GM19099 (cell line): Measurements from ENCODE around the gene ZBTB18.

Experiments used
- POLR2A ChIP-seq: IDR thresholded peaks from 3 replicates; pipeline ENCODE4 v1.6.1; 2011; ENCODE audit warnings: low read depth; ENCODE audit not compliant: insufficient read length; ENCODE audit errors: extremely low read depth

The ZBTB18 gene

DNA sequence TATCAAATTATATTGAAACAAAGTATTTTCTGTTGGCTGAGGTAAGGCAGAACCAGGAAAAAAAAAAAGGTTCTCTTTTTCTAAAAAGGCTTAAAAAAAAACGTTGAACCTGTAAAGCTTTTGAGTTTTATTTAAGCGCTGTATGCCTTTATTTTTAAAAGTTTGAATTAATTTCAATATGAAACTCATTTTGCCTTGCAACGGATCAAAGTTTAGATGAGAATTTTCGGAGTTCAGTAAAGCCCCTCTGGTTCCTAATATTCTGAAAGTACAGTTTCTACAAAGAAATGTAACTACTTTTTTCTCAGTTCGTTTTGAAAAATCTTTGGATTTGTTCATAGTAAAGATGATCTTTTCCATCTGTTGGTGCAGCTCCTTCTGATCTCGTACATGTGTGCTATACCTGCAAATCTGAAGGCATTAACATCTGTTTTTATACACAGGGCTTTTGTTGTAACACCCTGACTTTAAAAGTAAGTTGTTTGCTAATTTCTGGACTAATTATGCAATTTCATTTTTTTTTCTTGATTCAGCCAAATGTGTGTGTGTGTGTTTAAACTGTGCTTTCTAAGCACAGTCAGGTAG is 1.7 kb downstream of the ZBTB18 start:
- TF ChIP-seq POLR2A: no peak

DNA sequence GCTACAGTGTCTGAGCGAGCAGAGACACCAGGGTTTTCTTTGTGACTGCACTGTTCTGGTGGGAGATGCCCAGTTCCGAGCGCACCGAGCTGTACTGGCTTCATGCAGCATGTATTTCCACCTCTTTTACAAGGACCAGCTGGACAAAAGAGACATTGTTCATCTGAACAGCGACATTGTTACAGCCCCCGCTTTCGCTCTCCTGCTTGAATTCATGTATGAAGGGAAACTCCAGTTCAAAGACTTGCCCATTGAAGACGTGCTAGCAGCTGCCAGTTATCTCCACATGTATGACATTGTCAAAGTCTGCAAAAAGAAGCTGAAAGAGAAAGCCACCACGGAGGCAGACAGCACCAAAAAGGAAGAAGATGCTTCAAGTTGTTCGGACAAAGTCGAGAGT is 2.7 kb downstream of the ZBTB18 start:
- TF ChIP-seq POLR2A: no peak

DNA sequence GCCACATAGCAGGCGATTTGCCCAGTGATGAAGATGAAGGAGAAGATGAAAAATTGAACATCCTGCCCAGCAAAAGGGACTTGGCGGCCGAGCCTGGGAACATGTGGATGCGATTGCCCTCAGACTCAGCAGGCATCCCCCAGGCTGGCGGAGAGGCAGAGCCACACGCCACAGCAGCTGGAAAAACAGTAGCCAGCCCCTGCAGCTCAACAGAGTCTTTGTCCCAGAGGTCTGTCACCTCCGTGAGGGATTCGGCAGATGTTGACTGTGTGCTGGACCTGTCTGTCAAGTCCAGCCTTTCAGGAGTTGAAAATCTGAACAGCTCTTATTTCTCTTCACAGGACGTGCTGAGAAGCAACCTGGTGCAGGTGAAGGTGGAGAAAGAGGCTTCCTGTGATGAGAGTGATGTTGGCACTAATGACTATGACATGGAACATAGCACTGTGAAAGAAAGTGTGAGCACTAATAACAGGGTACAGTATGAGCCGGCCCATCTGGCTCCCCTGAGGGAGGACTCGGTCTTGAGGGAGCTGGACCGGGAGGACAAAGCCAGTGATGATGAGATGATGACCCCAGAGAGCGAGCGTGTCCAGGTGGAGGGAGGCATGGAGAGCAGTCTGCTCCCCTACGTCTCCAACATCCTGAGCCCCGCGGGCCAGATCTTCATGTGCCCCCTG is 3.3 kb downstream of the ZBTB18 start:
- no peak for TF ChIP-seq POLR2A

DNA sequence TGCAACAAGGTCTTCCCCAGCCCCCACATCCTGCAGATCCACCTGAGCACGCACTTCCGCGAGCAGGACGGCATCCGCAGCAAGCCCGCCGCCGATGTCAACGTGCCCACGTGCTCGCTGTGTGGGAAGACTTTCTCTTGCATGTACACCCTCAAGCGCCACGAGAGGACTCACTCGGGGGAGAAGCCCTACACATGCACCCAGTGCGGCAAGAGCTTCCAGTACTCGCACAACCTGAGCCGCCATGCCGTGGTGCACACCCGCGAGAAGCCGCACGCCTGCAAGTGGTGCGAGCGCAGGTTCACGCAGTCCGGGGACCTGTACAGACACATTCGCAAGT is 3.8 kb downstream of the ZBTB18 start:
- no peak for TF ChIP-seq POLR2A

DNA sequence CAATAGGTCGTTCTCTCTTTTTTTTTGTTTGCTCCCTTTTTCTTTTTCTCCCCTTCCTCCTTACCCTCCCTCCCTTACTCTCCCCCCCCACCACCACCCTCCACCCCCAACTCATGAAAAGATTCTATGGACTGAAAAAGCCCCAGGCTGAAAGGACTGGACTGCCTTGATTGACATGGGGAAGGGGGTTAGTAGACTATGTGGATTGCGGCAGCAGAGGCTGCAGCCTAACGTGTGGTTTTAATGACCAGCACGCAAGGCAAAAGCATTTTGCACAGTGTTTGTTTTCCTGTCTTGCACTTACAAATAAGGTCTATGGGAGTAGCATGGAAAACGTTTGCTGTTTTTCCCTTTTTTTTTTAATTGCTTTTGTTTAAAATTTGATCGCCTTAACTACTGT is 5.5 kb downstream of the ZBTB18 start:
- no peak for TF ChIP-seq POLR2A

DNA sequence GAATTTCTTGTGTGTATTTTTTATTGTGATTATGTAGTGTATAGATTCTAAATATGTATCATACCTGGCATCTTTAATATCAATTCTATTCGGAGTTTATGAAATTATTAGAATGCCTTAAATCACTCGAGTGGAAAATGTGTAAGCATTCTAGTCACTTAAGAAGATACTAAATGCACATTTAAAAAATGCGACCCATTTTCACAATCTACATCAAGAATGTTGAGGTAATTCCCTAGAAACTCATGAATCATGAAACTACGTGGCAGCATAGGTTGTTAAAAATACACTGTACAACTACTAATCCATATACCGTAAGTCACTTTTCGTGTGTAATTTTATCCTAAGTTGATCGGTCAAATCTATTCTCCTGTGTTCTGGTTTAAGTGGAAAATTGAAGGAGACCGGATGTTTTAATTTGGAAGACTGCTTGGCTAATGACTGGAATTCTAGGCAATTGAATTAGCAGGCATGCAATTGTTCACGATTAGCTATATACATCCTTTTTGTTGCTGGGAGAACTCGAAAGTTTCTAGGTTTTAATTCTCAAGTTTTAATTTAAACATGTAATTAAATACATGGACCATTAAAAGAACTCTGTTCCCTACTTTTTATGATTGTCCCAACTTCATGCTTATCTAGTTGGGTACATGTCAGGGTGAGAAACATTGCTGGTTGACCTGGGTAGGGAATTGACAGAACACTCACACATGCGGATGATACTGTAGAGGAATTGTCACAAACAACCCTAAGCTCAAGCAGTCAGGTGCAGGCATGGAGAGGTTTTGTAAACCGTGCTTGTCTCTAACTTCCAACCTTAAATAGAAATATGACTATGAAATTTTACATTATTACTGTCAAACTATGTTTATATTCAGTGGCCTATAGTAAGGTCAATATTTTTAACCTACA is 6.6 kb downstream of the ZBTB18 start:
- no peak for TF ChIP-seq POLR2A

DNA sequence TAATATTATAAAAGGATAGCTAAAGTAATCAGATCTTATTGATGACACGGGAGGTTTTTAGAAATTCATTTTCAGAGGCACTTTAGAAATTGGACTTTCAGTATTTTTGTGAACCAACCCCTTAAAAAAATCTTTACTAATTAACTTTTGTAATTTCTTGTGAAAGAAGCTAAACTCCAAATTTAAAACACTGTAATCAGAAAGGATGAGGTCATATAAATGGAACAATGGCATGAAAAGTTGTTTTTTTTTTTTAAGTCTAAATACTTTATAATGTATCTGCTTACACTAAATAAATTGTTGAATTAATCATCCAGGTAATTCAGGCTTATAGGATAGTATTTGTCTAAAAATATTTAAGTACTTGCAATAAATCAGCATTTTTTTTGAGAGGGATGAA is 9.0 kb downstream of the ZBTB18 start:
- TF ChIP-seq POLR2A: no peak

DNA sequence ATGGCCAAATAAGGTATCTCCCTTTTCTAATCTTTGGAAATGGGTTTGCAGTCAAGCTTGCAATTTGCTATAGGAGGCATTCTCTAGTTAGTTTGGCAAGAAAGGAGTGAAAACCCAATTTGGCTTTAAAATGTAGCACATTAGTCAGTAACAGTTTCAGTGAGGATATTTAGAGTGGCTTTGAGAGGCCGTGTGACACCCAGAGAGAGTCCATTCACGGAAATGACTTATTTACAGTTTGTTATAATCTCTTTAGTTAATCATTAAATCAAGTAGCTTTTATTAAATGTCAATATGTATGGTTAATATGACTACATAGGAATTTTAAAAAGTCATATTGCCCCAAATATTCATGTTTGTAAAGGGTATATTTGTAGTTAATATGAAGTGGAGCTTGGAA is 9.6 kb downstream of the ZBTB18 start:
- TF ChIP-seq POLR2A: no peak

DNA sequence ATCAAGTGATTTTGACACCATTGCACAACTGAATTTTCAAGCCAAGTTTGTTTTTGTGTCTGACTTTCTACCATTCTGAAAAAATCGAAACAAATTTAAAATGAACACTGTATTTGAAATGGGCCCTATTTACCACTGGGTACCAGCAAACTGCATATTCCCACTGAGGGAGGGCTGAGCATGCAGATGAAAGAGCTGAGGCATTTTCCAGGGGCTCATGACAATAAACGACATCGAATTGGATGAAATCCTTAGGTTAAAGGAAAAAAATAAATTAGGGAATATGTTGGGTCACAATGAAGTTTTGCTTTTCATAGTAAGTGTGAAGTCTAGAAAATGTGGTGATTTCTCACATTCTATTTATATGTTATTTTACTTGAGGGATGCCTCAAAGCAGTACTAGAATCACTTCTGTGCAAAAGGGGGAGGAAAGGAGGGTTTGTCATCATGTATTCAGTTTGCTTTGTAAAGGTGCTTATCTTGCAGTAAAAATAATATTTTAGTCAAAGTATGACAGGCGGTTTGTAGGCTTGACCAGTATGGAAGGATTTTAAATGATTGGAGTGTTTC is 11.2 kb downstream of the ZBTB18 start:
- no peak for TF ChIP-seq POLR2A

DNA sequence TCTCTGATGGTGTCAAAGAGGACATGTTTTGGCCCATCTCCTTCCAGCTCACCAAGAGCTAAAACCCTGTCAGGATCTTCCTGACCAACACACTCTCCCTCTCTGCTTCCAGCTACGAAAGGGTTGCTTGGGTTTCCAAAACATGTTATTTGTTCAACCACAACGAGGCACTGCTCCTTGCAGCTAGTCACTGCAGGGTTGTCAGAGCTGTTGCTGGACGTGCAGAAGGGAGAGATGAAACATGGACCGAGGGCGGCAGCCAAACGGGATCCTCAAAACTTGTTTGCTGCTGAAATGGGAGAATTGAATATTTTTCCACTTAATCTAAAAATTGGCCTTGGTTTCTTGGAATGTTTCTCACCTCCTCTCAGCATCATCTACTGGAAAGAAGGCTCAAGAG is 12.4 kb downstream of the ZBTB18 start:
- no peak for TF ChIP-seq POLR2A

DNA sequence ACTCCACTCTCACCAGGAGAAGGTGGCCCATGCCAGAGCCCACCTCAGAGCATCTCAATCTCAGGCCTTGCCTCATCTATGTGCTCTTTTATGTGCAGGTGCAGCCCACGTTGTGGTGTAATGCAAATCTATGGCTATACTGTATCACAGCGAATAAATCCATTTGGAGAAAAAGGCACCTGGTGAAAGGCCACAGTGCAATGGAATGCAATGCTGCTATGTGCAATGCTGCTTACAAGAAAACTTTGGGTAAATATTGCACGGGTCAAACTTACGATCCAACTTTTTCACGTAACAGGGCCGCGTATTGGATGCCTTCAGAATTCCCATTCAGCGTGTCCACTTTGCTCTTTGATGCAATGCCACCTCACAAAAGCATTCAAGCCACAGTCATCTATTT is 13.5 kb downstream of the ZBTB18 start:
- TF ChIP-seq POLR2A: no peak

DNA sequence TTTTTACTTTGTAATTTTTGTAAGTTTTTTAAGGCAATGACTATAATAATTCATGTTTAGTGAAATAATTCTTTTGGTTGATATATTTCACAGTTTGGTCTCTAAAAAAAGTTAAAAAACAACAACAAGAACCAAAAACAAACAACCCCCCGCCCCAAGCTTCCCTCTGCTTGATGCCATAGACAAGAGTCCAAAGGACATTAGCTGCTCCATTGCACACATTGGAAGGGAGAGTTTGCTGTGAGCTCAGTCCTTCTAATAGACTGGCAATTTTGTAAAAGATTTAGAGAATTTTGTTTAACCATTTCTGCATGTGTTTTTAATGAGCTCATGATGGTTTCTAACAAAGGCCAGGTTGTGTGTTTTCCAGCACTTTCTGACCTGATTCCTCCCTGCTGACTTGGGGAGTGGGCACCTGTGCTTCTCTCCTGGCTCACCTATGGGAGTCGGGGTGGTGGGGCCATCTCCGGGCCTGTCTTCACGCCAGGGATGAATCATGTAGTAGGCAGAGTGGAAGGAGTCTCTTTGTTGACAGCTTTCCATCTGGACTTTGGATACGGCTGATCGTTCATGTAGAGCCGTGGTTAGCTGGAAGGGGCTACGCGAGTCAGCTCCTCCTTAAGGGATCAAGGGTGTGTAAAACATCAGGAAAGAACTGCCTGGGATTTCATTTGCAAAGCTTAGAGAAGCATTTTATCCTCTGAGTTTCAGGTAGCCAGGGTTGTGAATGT is 14.1 kb downstream of the ZBTB18 start:
- TF ChIP-seq POLR2A: no peak

DNA sequence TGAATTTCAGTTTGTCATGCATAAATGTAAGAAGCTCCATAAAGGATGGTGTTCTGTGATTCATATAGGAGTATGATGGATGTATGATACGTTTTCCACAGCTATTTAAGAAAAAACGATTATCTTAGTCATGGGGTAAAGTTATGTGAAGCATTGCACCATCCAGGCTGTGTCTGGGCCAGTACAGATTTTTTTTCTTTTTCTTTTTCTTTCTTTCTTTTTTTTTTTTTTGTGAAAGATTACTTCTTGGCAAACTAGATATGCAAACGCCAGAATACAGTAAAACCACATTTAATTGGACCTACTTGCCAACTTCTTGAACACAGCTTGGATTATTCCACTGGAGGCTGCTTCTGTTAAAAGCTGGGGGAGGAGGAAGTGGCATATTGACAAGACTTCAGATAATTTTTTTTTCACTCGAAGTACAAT is 14.9 kb downstream of the ZBTB18 start:
- TF ChIP-seq POLR2A: no peak

DNA sequence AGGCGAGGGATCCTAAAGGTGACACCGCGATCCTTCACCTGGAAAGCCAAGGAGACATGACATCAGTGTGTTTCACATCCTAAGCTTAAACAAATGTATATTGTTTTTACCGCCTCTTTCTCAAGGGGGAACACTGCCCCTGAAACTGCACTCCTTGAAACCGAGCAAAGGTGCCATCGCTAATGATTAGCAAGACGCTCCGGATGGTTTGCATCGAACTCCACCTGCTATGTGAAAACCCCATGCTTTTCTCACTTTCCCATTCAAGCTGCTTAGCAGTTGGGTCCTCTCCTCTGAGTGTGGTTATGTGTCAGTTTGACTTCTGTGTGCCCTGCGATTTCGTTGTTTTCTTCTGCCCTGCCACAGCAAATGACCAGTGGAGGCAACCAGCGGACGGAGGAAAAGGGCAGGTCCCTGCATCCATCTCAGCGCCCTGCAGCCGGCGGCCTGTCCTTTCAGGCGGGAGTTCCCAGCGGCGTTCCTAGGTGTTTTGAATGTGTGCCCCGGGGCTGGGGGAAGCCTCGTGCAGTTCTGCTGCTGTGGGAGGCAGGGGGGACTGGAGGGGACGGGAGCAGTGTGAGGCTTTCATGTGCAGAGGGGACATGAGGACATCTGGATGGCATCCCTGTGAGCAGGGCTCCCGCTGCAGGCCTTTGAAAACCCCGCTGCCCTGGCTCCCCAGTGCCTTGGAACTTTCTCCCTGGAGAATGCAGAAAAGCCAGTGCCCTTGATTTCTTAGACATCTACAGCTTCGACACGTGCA is 16.1 kb downstream of the ZBTB18 start:
- TF ChIP-seq POLR2A: no peak
